Activated CD8-positive, alpha-beta T cell treated with anti-CD3 and anti-CD28 coated beads for 36 hours (primary cell): ENCODE results near the gene RAB43. TPM values are rescaled to one million over a fixed set of nuclear protein-coding genes. Genes with fewer than 3 reads are reported as not detected.
A peak's percentile ranks its signal among the peaks of the same experiment; 100 is the strongest.

Experiments used
- ATAC-seq: fragments of 200-7000 bp; cut with Tn5 transposase; one replicate; pipeline ENCODE4 v1.10.0; 2021; ENCODE audit warnings: mild to moderate bottlenecking, moderate library complexity
- CTCF ChIA-PET: fragments of 350-600 bp; sonication (Branson Sonifier 250); formaldehyde crosslinking; loops from one replicate; lab custom pipeline; 2021; ENCODE audit warnings: antibody characterized with exemption; lab: Charles Lee
- POLR2A ChIA-PET: fragments of 350-600 bp; sonication (Branson Sonifier 250); formaldehyde crosslinking; loops from one replicate; lab custom pipeline; 2021; ENCODE audit warnings: antibody characterized with exemption; lab: Charles Lee
- DNase-seq: peaks from one replicate; pipeline ENCODE4 v3.0.0-alpha.2; 2020
- H3K27ac Mint-ChIP-seq: one replicate; pipeline ENCODE4 v1.8.0; 2021; ENCODE audit warnings: mild to moderate bottlenecking, mixed read lengths
- H3K27me3 Mint-ChIP-seq: one replicate; pipeline ENCODE4 v1.8.0; 2021; ENCODE audit warnings: mixed read lengths
- H3K36me3 Mint-ChIP-seq: one replicate; pipeline ENCODE4 v1.8.0; 2021; ENCODE audit warnings: low read depth, mixed read lengths
- H3K4me1 Mint-ChIP-seq: one replicate; pipeline ENCODE4 v1.8.0; 2021; ENCODE audit warnings: low read depth, mixed read lengths
- H3K4me3 Mint-ChIP-seq: one replicate; pipeline ENCODE4 v1.8.0; 2021; ENCODE audit warnings: mild to moderate bottlenecking, moderate library complexity, mixed read lengths
- H3K9me3 Mint-ChIP-seq: one replicate; pipeline ENCODE4 v1.8.0; 2021; ENCODE audit warnings: mixed read lengths
- intact Hi-C: fragments of 100-400 bp; cut with micrococcal nuclease; formaldehyde crosslinking; loops from one replicate; pipeline ENCODE4 v1.10.0; 2022
- total RNA-seq, 2 experiments: library from RNA; stranded (reverse); gene quantifications; one replicate each; pipeline ENCODE4 v1.2.3, GENCODE V29; 2021
- TF ChIP-seq, protein P1 (sequence below): fragments of 200-600 bp; IDR thresholded peaks from one replicate; pipeline ENCODE4 v1.8.0; 2022; ENCODE audit warnings: antibody characterized with exemption, mild to moderate bottlenecking

The RAB43 gene
- total RNA-seq, 2 experiments from 2014 or later = 41.6 to 44.1 TPM

- Mint-ChIP-seq H3K4me3 (no peak overlapping the region), H3K36me3 (no peaks in the 10 kb centered on the region), H3K27me3 (no peaks in the 10 kb centered on the region), H3K9me3 (no peaks in the 10 kb centered on the region), H3K27ac (no peak overlapping the region), H3K4me1 (peaks cover 2% of the 10 kb centered on the region)
- ChIA-PET CTCF (interaction anchor here (1.0 to 1.3 kb wide), 3 partner anchors 8 to 57 kb away, joined by 3 to 7 read pairs (median 3); no protein-coding TSS in a partner anchor), POLR2A (interaction anchor here (0.6 kb wide), 1 partner anchor 58 kb away, joined by 3 read pairs; no protein-coding TSS in a partner anchor)
- intact Hi-C loops = no loop called here
- TF ChIP-seq, protein P1, sequence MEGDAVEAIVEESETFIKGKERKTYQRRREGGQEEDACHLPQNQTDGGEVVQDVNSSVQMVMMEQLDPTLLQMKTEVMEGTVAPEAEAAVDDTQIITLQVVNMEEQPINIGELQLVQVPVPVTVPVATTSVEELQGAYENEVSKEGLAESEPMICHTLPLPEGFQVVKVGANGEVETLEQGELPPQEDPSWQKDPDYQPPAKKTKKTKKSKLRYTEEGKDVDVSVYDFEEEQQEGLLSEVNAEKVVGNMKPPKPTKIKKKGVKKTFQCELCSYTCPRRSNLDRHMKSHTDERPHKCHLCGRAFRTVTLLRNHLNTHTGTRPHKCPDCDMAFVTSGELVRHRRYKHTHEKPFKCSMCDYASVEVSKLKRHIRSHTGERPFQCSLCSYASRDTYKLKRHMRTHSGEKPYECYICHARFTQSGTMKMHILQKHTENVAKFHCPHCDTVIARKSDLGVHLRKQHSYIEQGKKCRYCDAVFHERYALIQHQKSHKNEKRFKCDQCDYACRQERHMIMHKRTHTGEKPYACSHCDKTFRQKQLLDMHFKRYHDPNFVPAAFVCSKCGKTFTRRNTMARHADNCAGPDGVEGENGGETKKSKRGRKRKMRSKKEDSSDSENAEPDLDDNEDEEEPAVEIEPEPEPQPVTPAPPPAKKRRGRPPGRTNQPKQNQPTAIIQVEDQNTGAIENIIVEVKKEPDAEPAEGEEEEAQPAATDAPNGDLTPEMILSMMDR = no peak
- ATAC-seq (no peak), DNase-seq (no peak)
Observed at GRCh38 chr3:129061888-129062834, 59.4 kb downstream of the RAB43 start.

DNA sequence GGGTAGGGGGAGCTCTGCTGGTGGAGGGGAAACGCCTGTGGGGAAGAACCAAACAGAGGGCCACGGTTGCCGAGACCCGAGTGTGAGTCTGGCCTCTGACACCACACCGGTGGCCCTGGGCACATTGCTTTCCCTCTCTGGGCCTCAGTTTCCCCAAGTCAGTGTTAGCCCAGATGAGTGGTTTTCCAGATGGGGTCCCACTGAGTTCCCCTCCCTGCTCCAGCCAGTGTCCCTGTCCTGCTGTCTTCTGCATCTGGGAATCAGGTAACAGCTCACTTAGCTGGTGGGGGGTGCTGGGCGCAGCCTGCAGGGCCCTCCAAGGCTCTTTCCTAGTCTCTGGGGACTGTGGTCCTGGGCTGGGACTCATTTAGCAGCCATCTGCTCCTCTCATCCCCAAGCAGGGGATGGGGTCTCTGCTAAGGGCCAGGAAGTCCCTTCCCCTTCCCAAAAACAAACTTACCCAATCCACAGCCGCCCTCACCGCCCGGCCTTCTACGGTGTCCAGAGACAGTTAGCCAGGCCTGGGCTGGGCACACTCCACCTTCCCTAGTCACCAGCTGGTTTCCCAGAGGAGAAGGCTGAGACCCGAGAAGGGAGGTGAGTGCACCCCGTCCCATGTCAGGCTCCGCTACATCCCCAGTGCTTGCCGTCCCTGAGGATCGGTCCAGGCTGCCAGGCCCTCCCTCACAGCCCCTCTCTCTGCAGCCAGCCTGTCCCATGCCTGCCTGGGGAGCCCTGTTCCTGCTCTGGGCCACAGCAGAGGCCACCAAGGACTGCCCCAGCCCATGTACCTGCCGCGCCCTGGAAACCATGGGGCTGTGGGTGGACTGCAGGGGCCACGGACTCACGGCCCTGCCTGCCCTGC, 60.3 kb downstream of the RAB43 start:
- POLR2A ChIA-PET = no interaction called here
- no peaks in the 10 kb centered on the region for H3K27me3 Mint-ChIP-seq
- no peak overlapping the region for H3K27ac Mint-ChIP-seq
- ATAC-seq = no peak
- intact Hi-C loops = no loop called here
- no peak for DNase-seq
- CTCF ChIA-PET = interaction anchor here (1.0 to 1.3 kb wide), 2 partner anchors 8 to 58 kb away, joined by 3 read pairs; no protein-coding TSS in a partner anchor
- peaks cover 2% of the 10 kb centered on the region for H3K4me1 Mint-ChIP-seq
- no peaks in the 10 kb centered on the region for H3K9me3 Mint-ChIP-seq
- H3K4me3 Mint-ChIP-seq = no peak overlapping the region
- TF ChIP-seq, protein P1 = no peak
- H3K36me3 Mint-ChIP-seq = no peaks in the 10 kb centered on the region

- TF ChIP-seq, protein P1 = no peak
- Mint-ChIP-seq H3K36me3 (no peaks in the 10 kb centered on the region), H3K27ac (no peak within 1 kb of the TSS), H3K27me3 (no peaks in the 10 kb centered on the region), H3K4me1 (peaks cover 2% of the 10 kb centered on the region), H3K9me3 (no peaks in the 10 kb centered on the region), H3K4me3 (no peak within 1 kb of the TSS)
- intact Hi-C loops = no loop called here
- ATAC-seq (peak; percentile 28), DNase-seq (no peak)
- ChIA-PET POLR2A (interaction anchor here (0.6 kb wide), 1 partner anchor 179 kb away, joined by 3 read pairs; no protein-coding TSS in a partner anchor), CTCF (interaction anchor here (0.8 kb wide), 1 partner anchor 14 kb away, joined by 3 read pairs; no protein-coding TSS in a partner anchor)
Observed at GRCh38 chr3:129060276-129061022, 61.2 kb downstream of the RAB43 start, which contains the start of gene GP9. Gene GP9, plus strand, starts transcription at chr3:129060779. Its CDS starts 961 bp downstream, at chr3:129061740.

GRCh38 chr3:129059311-129059958, 62.2 kb downstream of the RAB43 start:
- ChIA-PET POLR2A (interaction anchor here (0.6 kb wide), 1 partner anchor 181 kb away, joined by 3 read pairs; no protein-coding TSS in a partner anchor), CTCF (interaction anchor here (0.8 to 1.0 kb wide), 2 partner anchors 13 to 89 kb away, joined by 3 read pairs; no protein-coding TSS in a partner anchor)
- Mint-ChIP-seq H3K4me1 (peaks cover 2% of the 10 kb centered on the region), H3K4me3 (no peak overlapping the region), H3K27ac (no peak overlapping the region), H3K9me3 (no peaks in the 10 kb centered on the region), H3K36me3 (no peaks in the 10 kb centered on the region), H3K27me3 (no peaks in the 10 kb centered on the region)
- intact Hi-C loops = loop anchor here (10.0 kb wide), 1 partner anchor 55 kb away; no protein-coding TSS in a partner anchor
- DNase-seq (no peak), ATAC-seq (no peak)
- TF ChIP-seq, protein P1 = no peak
